Neural progenitor cell (in vitro differentiated cells): ENCODE measurements around the gene PRELP.

Source experiments
- CTCF ChIP-seq: fragments of 200-600 bp; sonication (generic); IDR thresholded peaks from 2 replicates; pipeline ENCODE4 v1.5.1; 2017; ENCODE audit warnings: antibody characterized with exemption, mild to moderate bottlenecking
- EZH2 ChIP-seq: fragments of 200-600 bp; sonication (generic); IDR thresholded peaks from 2 replicates; pipeline ENCODE4 v1.6.1; 2017; ENCODE audit warnings: antibody characterized with exemption, mild to moderate bottlenecking, moderate library complexity
- EZH2phosphoT487 ChIP-seq: fragments of 200-600 bp; sonication (generic); IDR thresholded peaks from 2 replicates; pipeline ENCODE4 v1.6.1; 2017; ENCODE audit warnings: antibody characterized with exemption

GRCh38 chr1:203448521-203449061 is 27.0 kb upstream of the PRELP start:
- TF ChIP-seq CTCF = no peak
- TF ChIP-seq EZH2 = no peak
- TF ChIP-seq EZH2phosphoT487 = no peak
